Activated T-helper 1 cell treated with Interleukin-2 at 50 U/mL for 16 hours (primary cell): ENCODE results near the gene CNTN3.

ENCODE experiments used
- DNase-seq: peaks from one replicate; pipeline ENCODE4 v3.0.0-alpha.2; 2020; ENCODE audit warnings: low read depth

CNTN3 gene

GRCh38 chr3:74607803-74608202 is 6.7 kb downstream of the CNTN3 start:
- no peak for DNase-seq

DNA sequence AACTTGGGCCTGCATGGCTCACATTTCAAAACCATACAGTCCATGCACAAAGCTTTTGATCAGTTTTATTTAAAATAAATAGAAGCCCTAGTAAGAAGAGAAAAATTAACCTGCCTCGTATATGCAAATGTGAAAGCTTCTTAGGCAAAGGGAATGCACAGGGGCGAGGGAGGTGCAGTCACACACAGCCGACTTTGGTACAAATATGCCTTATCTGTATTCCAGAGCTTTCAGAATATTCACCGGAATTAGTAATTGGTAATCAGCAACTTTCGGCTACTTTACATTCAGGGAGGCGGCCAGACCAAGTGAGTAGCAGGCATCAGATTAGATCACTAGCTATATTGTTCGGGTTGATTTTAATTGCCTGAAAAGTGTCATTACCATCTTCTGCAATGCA is 7.5 kb downstream of the CNTN3 start:
- no peak for DNase-seq

GRCh38 chr3:74605437-74605836 is 9.0 kb downstream of the CNTN3 start:
- no peak for DNase-seq

GRCh38 chr3:74603292-74603691 is 11.2 kb downstream of the CNTN3 start:
- no peak for DNase-seq

DNA sequence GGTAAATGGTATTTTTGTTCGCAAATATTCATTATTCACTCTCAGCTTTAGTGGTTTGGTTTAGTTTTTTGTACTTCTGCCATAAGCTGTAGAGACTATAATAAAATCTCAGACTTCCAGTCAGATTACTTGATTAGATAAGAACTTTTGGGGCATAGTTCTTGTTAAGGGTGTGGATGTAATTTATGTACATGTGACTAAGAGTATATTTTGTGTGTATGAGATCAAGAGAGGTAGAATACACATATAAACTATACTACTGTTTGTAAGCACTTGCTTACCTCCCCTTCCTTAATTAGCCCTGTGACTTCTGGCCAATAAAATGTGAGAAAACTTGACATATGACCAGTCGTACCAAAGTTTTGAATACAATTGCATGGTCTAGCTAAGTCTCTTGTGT is 12.0 kb downstream of the CNTN3 start:
- no peak for DNase-seq

DNA sequence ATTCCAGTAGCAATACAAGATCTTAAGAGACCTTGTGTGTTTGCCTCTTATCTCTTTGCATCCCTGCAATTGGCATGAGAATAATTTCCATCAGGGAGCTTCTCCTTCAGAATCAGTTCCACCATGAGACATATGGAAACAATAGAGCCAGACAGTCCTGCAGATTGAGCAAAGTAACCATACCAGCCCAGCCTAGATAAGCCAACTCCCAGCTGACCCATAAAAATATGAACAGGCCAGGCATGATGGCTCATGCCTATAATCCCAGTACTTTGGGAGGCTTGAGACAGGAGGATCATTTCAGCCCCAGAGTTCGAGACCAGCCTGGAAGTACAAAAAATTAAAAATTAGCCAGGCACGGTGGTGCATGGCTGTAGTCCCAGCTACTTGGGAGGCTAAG is 12.7 kb downstream of the CNTN3 start:
- no peak for DNase-seq

DNA sequence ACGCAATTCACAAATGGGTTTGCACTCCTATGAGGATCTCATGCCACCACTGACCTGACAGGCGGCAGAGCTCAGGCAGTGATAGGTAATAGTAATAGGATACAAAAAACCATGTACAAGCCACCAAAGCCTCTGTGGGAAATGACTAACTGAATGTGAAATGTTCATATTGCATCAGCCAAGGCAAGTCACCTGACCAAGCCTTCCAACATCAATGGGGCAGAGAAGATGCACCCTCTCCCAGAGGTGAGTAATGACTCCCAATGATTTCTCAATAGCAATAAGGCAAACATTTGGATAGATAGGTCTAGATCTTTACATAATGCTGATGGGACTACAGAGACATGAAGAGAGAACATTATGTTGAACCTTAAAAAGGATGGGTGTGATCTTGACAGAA is 14.9 kb downstream of the CNTN3 start:
- no peak for DNase-seq

DNA sequence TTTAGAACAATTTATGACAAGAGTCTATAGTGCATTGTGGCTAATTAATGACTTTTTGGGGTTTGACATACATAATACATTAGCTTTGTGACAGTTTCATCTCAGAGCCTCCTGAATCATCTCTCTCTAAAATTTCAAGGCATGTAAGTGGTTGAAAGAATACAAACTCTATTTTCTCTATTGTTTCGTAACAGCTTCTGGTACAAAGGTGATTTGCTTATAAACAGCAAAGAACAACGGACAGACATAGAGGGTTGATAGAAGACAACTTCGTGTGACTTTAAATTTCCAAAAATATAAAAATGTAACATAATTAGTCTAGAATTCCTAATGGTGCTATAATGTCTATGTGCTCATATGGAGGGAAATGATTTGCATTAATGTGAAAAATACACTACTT is 21.3 kb downstream of the CNTN3 start:
- DNase-seq: no peak

- no peak for DNase-seq
These were observed 22.1 kb downstream of the CNTN3 start for GRCh38 chr3:74592359-74592758.

DNA sequence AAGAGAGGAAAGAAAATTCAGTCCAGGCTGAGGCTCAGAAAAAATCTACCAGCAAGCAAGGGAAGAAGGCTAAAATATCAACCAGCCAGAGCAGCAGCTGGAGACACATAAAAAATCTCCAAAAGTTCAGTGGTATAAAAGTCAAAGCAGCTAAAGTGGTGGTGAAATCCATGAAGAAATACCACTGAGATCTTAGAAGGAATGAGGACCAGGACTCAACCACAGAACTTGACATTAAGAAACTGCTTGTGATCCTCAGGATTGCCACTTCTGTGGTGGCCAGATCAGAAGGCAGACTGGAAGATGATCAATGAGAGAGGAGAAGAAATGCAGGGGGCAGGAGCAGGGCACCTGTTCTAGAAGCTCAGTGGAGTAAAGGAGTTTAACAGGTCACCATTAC is 22.5 kb downstream of the CNTN3 start:
- no peak for DNase-seq

DNA sequence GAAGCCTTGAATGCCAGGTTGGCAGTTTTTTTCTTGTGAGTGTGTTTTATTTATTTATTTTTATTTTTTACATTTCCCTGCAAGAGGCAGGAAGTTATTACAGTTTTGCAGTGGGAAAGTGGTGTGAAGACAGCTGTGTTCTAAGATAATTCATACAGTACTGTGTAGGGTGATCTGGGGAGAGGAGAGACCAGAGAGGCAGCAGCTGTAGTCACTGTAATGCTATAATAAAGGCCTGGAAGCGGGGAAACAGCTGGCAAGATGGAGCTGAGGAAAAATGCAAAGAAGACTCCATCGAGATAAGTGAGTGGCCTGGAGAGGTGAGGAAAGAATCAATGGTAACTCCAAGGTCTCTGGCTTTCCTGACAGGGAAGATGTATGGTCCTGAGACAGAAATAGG is 23.1 kb downstream of the CNTN3 start:
- no peak for DNase-seq

DNA sequence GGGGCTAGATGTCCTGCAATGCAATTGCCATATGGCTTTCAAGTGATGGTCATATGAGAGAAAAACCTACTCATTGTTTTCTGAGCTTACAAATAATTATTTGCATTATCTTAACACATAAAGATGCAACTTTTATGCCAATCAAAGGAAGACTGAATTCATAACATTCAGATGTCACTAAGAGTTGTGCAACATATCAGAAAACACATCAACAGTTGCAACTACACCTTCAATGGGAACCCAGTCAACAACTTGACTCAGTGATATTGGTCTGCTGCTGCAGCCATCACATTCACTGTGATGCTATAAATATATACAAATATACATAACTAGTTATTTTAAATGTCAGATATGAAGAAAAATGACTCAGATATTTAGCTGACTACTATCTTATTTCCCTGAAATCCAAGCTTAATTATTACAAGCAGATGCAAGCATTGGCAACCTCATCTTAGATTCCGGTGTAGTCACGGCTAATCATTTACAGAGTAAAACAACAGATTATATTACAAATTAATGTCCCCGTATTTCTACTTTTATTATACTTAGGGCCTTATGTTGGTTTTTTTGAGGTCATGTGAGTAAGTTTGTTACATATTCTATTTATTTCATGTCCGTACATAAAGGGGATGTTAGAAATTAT is 23.7 kb downstream of the CNTN3 start:
- no peak for DNase-seq

GRCh38 chr3:74584782-74585181 is 29.7 kb downstream of the CNTN3 start:
- DNase-seq: no peak

GRCh38 chr3:74582982-74583381 is 31.5 kb downstream of the CNTN3 start:
- DNase-seq: no peak

DNA sequence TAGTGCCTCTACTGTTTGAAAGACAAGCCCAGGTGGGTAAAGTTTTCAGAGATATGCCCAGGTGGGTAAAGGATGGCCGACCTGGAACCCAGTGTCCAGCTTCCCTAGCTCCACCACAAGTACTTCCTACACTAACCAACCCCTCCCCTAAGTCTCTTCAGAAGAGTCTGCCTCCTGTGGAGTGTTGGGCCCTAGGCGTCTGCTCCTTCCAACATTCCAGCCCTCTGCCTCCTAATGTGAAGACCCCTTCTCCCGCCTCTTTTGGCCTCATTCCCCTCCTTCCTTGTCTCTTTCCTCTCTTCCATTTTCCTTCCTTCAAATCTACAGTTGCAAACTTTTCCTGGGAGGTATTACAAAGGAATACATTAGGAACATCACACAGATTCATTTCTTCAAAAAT is 38.6 kb downstream of the CNTN3 start:
- DNase-seq: no peak

- no peak for DNase-seq
These were observed 43.3 kb downstream of the CNTN3 start for GRCh38 chr3:74571118-74571517.
